Measurements from ENCODE around the gene DPP9. TPM values are rescaled to one million over a fixed set of nuclear protein-coding genes. Genes with fewer than 3 reads are reported as not detected.

The DPP9 gene
- total and polyA plus RNA-seq, 2 of the 8 experiments (the other 6 are each of a cell fraction or from before 2014, with no cell fraction given): 11.6 to 40.7 TPM

DNA sequence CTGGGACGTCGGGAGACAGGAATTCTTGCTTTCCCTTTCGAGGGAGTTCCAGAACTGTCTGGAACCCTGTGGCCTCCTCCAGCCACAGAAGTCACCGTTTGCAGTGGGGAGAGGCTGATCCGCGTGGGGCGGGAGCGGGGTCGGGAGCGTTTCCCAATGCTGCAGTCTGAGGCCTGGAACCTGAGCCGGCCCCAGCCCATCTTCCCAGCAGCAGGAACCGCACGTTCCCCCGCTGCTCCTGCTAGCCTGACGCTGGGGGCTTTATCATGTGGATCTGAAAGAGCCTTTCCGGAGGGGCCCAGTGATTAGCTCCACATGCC lies 13.4 kb downstream of the DPP9 start:
- Histone ChIP-seq H4K8ac (ENCODE audit: extremely low read depth, insufficient read depth, low read length) (no peak overlapping the region), H2AK5ac (ENCODE audit: low read depth, low read length) (no peak overlapping the region), H2AFZ (ENCODE audit: low read length) (no peak overlapping the region), H3K79me2 (ENCODE audit: control insufficient read depth in 1 of 2, insufficient read depth in 2 of 2, low read length in 2 of 2) (no peaks in the 10 kb centered on the region), H3K27ac (ENCODE audit: low read depth, low read length) (no peak overlapping the region), H3K9me3 (ENCODE audit: insufficient read depth in 2 of 2, low read depth in 1 of 2, low read length in 1 of 2) (no peaks in the 10 kb centered on the region), H3K4me1 (replicated peaks in 1 of 4; ENCODE audit: control insufficient read depth in 3 of 4, insufficient read depth in 4 of 4, low read length in 3 of 4) (no peaks in the 10 kb centered on the region), H3K4me3 (ENCODE audit: extremely low read depth in 1 of 4, insufficient read depth in 2 of 4, low read depth in 3 of 4, low read length in 4 of 4) (no peak overlapping the region), H3K79me1 (ENCODE audit: low read depth, low read length) (no peaks in the 10 kb centered on the region), H2BK20ac (ENCODE audit: low read length) (no peak overlapping the region), H2BK5ac (ENCODE audit: low read depth, low read length) (no peak overlapping the region), H2BK15ac (ENCODE audit: low read length) (no peak overlapping the region), H3K23me2 (ENCODE audit: low read depth, low read length) (no peaks in the 10 kb centered on the region), H4K5ac (ENCODE audit: insufficient read length, low read depth, low read length) (no peak overlapping the region), H4K91ac (replicated peaks; ENCODE audit: insufficient read length, low read length) (no peak overlapping the region), H4K20me1 (replicated peaks in 1 of 2; ENCODE audit: control insufficient read depth in 1 of 2, insufficient read depth in 2 of 2, low read length in 2 of 2) (peaks cover 6 to 10% of the 10 kb centered on the region in 2 experiments), H3K9ac (replicated peaks in 1 of 4; ENCODE audit: extremely low read depth in 1 of 4, low read depth in 3 of 4, low read length in 3 of 4) (no peak overlapping the region), H3K27me3 (replicated peaks in 1 of 4; ENCODE audit: control insufficient read depth in 3 of 4, extremely low read depth in 1 of 4, insufficient read depth in 3 of 4, low read length in 3 of 4) (no peaks in the 10 kb centered on the region), H2BK12ac (ENCODE audit: low read depth, low read length) (no peak overlapping the region), H3K56ac (replicated peaks; ENCODE audit: insufficient read length, low read depth, low read length) (no peak overlapping the region), H3K4me2 (ENCODE audit: insufficient read depth in 1 of 2, low read depth in 2 of 2, low read length in 2 of 2) (no peak overlapping the region), H3K36me3 (ENCODE audit: control insufficient read depth in 2 of 4, insufficient read depth in 4 of 4, low read length in 3 of 4) (peaks cover 4 to 30% (median 27%) of the 10 kb centered on the region in 4 experiments; a peak in 7 of 8 replicates), H3K14ac (ENCODE audit: insufficient read length) (no peak overlapping the region), H3K4ac (replicated peaks; ENCODE audit: insufficient read length, low read depth, low read length) (no peak overlapping the region), H2BK120ac (replicated peaks; ENCODE audit: low read depth, low read length) (no peak overlapping the region), H3K18ac (ENCODE audit: extremely low read depth, low read length) (no peak overlapping the region), H3K23ac (ENCODE audit: insufficient read length) (no peak overlapping the region)
- ChIA-PET POLR2A (ENCODE audit: partially characterized antibody) (interaction anchor here (0.5 to 0.9 kb wide), 3 partner anchors 10 to 160 kb away, joined by 3 read pairs; no protein-coding TSS in a partner anchor), CTCF (ENCODE audit: partially characterized antibody) (no interaction called here)
- DNase-seq (ENCODE audit: low read depth in 1 of 2, low spot score in 2 of 2): no peak
- FAIRE-seq: no peak
- WGBS, 2 experiments (ENCODE audit: extremely low coverage in 1 of 2, insufficient coverage in 1 of 2, insufficient read length in 1 of 2, insufficient replicate concordance in 2 of 2, low coverage in 1 of 2, low lambda C conversion rate in 2 of 2, missing lambda C conversion rate in 1 of 2): 94% methylated on average over 16 of the region's 16 CpGs; no CpG with 5 or more reads in 1 of the 2 experiments
- TF ChIP-seq CTBP2 (IDR thresholded peaks at IDR 0.05; ENCODE audit: borderline replicate concordance, insufficient read depth, insufficient read length, low read length): no peak
- TF ChIP-seq, protein P1, sequence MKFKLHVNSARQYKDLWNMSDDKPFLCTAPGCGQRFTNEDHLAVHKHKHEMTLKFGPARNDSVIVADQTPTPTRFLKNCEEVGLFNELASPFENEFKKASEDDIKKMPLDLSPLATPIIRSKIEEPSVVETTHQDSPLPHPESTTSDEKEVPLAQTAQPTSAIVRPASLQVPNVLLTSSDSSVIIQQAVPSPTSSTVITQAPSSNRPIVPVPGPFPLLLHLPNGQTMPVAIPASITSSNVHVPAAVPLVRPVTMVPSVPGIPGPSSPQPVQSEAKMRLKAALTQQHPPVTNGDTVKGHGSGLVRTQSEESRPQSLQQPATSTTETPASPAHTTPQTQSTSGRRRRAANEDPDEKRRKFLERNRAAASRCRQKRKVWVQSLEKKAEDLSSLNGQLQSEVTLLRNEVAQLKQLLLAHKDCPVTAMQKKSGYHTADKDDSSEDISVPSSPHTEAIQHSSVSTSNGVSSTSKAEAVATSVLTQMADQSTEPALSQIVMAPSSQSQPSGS (IDR thresholded peaks at IDR 0.05; ENCODE audit: low read length): no peak
- TF ChIP-seq USF2 (IDR thresholded peaks at IDR 0.05; ENCODE audit: low read length): no peak
